ENCODE measurements around the gene MAPK8.

- TF ChIP-seq SP1 (IDR thresholded peaks at IDR 0.05) (no peak), HDGF (IDR thresholded peaks at IDR 0.05; ENCODE audit: borderline replicate concordance) (no peak), BHLHE40 (IDR thresholded peaks at IDR 0.05; ENCODE audit: borderline replicate concordance) (no peak)
Observed at GRCh38 chr10:48332166-48332870, 25.8 kb downstream of the MAPK8 start.
